ENCODE measurements around the gene TMEM132A.

DNA sequence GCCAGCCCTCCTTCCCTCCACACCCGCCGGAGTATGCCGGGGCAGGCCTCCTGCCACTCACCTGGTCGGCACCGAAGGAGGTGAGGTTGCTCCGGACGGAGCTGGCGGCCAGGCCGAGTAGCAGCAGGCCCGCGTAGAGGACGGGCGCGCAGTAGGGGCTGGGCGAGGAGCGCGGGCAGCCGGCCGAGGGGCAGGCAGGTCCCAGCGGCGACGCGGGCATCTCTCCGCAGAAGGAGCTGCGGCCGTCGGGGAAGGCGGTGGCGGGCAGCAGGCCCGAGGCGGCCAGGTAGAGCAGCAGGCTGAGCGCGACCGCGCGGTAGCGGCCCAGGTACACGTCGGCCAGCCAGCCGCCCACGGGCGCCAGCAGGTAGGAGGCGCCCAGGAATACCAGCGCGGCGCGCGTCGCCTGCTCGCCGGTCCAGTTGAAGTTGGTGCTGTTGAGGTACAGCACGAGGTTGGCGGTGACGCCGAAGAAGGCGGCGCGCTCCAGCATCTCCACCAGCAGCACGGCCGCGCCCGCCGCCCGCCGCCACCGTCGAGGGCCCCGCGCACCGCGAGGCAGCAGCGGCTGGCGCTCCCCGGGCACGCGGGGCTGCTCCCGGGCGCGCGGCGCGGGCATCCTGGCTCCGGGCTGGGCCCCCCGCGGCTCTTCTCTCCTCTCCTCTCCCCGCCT is 26.8 kb downstream of the TMEM132A start:
- TF ChIP-seq, protein P1, sequence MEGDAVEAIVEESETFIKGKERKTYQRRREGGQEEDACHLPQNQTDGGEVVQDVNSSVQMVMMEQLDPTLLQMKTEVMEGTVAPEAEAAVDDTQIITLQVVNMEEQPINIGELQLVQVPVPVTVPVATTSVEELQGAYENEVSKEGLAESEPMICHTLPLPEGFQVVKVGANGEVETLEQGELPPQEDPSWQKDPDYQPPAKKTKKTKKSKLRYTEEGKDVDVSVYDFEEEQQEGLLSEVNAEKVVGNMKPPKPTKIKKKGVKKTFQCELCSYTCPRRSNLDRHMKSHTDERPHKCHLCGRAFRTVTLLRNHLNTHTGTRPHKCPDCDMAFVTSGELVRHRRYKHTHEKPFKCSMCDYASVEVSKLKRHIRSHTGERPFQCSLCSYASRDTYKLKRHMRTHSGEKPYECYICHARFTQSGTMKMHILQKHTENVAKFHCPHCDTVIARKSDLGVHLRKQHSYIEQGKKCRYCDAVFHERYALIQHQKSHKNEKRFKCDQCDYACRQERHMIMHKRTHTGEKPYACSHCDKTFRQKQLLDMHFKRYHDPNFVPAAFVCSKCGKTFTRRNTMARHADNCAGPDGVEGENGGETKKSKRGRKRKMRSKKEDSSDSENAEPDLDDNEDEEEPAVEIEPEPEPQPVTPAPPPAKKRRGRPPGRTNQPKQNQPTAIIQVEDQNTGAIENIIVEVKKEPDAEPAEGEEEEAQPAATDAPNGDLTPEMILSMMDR (conservative IDR thresholded peaks at IDR 0.05), result no peak
- TF ChIP-seq EZH2 (IDR thresholded peaks at IDR 0.05; ENCODE audit: low read depth), result no peak

Data from PC-9 (cell line).